Activated naive CD8-positive, alpha-beta T cell (primary cell): ENCODE measurements around the gene RAB34.
"Not testable (repeated sequence)": the region's sequence is repeated elsewhere in the genome, so short reads cannot be mapped to it uniquely, and the experiment has no call there.

Experiments
- H3K27ac Mint-ChIP-seq: one replicate; pipeline ENCODE4 v1.8.0; 2021; ENCODE audit warnings: mixed read lengths
- H3K27me3 Mint-ChIP-seq: one replicate; pipeline ENCODE4 v1.8.0; 2021; ENCODE audit warnings: mixed read lengths
- H3K36me3 Mint-ChIP-seq: one replicate; pipeline ENCODE4 v1.8.0; 2021; ENCODE audit warnings: mixed read lengths
- H3K4me1 Mint-ChIP-seq: one replicate; pipeline ENCODE4 v1.8.0; 2021; ENCODE audit warnings: low read depth, mixed read lengths
- H3K4me3 Mint-ChIP-seq: one replicate; pipeline ENCODE4 v1.8.0; 2021; ENCODE audit warnings: mild to moderate bottlenecking, mixed read lengths
- H3K9me3 Mint-ChIP-seq: one replicate; pipeline ENCODE4 v1.8.0; 2021; ENCODE audit warnings: low read depth, mixed read lengths

The RAB34 gene

DNA sequence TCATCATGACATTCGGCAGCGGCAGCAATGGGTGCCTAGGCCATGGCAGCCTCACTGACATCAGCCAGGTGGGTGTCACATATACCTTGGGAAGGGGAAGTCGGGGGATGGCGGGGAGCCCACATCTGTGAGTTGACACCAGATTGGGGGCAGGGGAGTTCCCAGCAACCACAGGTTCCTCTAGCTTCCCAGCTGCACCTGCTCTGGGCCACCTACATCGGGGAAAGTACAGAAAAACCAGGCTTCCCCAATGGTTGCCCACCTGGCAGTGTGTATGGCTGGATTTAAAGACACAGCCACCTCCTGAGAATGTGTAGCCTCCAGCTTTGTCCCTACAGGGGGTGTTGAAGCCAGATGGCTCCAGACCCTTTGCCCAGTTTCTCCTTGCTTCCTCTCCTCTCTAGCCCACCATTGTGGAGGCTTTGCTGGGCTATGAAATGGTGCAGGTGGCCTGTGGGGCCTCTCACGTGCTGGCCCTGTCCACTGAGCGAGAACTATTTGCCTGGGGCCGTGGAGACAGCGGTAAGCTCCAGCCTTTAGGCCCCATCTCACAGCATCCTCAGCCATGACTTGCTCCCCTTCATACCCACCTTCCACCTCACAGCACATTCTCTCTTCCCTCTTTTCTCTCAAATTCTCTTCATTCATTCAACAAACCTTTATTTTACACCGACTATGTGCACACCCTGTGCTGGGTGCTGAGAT lies 21.2 kb upstream of the RAB34 start:
- Mint-ChIP-seq H3K27ac (peak overlapping the region; percentile 91), H3K36me3 (peaks cover 4% of the 10 kb centered on the region), H3K4me3 (peak overlapping the region; percentile 78), H3K4me1 (peaks cover 32% of the 10 kb centered on the region), H3K9me3 (no peaks in the 10 kb centered on the region), H3K27me3 (no peaks in the 10 kb centered on the region)

- H3K36me3 Mint-ChIP-seq = peaks cover 4% of the 10 kb centered on the region
- H3K27ac Mint-ChIP-seq = peak overlapping the region; percentile 91
- H3K4me1 Mint-ChIP-seq = peaks cover 34% of the 10 kb centered on the region
- H3K9me3 Mint-ChIP-seq = no peaks in the 10 kb centered on the region
- H3K4me3 Mint-ChIP-seq = peak overlapping the region; percentile 78
- no peaks in the 10 kb centered on the region for H3K27me3 Mint-ChIP-seq
These were observed 20.4 kb upstream of the RAB34 start for GRCh38 chr17:28737770-28738679.

DNA sequence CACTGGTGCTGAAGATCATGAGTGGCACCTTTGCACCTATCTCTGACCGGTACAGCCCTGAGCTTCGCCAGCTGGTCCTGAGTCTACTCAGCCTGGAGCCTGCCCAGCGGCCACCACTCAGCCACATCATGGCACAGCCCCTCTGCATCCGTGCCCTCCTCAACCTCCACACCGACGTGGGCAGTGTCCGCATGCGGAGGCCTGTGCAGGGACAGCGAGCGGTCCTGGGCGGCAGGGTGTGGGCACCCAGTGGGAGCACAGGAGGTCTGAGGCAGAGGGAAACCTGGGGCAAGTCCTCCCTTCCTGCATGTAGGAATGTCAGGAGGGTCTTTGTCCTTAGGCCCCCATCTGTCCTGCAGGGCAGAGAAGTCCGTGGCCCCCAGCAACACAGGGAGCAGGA lies 19.6 kb upstream of the RAB34 start:
- Mint-ChIP-seq H3K27me3 (no peaks in the 10 kb centered on the region), H3K36me3 (peaks cover 4% of the 10 kb centered on the region), H3K4me3 (no peak overlapping the region), H3K4me1 (peaks cover 33% of the 10 kb centered on the region), H3K9me3 (no peaks in the 10 kb centered on the region), H3K27ac (no peak overlapping the region)

DNA sequence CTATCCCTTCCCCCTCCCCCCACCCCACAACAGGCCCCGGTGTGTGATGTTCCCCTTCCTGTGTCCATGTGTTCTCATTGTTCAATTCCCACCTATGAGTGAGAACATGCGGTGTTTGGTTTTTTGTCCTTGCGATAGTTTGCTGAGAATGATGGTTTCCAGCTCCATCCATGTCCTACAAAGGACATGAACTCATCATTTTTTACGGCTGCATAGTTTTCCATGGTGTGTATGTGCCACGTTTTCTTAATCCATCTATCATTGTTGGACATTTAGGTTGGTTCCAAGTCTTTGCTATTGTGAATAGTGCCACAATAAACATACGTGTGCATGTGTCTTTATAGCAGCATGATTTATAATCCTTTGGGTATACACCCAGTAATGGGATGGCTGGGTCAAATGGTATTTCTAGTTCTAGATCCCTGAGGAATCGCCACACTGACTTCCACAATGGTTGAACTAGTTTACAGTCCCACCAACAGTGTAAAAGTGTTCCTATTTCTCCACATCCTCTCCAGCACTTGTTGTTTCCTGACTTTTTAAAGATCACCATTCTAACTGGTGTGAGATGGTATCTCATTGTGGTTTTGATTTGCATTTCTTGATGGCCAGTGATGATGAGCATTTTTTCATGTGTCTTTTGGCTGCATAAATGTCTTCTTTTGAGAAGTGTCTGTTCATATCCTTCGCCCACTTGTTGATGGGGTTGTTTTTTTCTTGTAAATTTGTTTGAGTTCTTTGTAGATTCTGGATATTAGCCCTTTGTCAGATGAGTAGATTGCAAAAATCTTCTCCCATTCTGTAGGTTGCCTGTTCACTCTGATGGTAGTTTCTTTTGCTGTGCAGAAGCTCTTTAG lies 18.5 kb upstream of the RAB34 start:
- H3K9me3 Mint-ChIP-seq, H3K27ac Mint-ChIP-seq, H3K4me3 Mint-ChIP-seq, H3K27me3 Mint-ChIP-seq, H3K36me3 Mint-ChIP-seq: not testable (repeated sequence)
- peaks cover 31% of the 10 kb centered on the region for H3K4me1 Mint-ChIP-seq

DNA sequence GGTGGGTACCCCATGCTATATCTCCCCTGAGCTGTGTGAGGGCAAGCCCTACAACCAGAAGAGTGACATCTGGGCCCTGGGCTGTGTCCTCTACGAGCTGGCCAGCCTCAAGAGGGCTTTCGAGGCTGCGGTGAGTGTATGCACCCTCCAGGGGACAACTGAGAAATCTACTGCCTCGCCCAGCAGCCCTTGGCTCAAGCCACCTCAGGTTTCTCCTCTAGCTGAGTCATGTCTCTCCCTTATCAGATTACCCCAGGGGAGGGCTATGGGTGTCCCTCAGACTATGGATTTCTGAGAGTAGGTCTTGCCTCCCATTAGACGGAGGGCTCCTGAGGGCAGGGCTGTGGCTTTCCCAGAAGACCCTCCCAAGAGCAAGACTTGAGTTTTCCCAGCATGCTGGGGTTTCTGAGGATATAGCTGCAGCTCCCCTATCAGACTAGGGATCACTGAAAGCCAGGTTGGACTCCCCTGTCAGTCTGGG lies 17.6 kb upstream of the RAB34 start:
- Mint-ChIP-seq H3K4me3 (no peak overlapping the region), H3K36me3 (peaks cover 4% of the 10 kb centered on the region), H3K4me1 (peaks cover 31% of the 10 kb centered on the region), H3K9me3 (no peaks in the 10 kb centered on the region), H3K27ac (no peak overlapping the region), H3K27me3 (no peaks in the 10 kb centered on the region)

DNA sequence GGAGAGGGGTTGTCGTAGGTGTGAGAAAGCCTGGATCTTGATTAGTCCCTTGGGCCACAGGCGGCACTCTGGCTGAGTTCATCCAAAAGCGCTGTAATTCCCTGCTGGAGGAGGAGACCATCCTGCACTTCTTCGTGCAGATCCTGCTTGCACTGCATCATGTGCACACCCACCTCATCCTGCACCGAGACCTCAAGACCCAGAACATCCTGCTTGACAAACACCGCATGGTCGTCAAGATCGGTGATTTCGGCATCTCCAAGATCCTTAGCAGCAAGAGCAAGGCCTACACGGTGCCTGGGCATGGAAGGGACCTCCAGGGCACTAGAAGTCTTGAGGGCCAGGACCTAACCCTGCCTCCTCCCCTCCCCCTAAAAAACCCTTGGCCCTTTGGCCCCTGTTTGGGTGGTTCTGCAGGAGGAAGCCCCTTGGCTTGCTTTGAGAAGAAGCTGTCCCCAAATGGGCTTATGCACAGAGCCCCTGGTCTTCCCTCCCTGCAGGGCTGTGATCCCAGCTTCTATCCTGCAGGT lies 17.1 kb upstream of the RAB34 start:
- Mint-ChIP-seq H3K36me3 (peaks cover 4% of the 10 kb centered on the region), H3K27me3 (no peaks in the 10 kb centered on the region), H3K4me3 (no peak overlapping the region), H3K9me3 (no peaks in the 10 kb centered on the region), H3K4me1 (peaks cover 32% of the 10 kb centered on the region), H3K27ac (no peak overlapping the region)

DNA sequence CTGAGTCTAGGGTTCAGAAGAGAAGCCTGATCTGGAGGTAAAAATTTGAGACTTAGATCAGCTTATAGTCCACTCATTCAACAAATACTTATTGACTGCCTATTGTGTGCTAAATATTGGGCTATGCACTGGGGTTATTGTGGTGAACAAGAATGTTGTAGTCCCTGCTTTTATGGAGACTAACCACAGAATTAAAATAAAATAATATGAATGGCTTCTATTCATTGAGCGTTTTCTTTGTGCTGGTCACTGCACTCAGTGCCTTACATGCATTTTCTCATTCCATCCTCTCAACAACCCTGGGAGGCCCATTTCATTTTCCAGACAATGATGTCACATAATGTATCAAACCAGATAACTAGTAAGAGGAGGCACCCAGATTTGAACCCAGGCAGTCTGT lies 15.7 kb upstream of the RAB34 start:
- Mint-ChIP-seq H3K4me1 (peaks cover 26% of the 10 kb centered on the region), H3K4me3 (no peak overlapping the region)

DNA sequence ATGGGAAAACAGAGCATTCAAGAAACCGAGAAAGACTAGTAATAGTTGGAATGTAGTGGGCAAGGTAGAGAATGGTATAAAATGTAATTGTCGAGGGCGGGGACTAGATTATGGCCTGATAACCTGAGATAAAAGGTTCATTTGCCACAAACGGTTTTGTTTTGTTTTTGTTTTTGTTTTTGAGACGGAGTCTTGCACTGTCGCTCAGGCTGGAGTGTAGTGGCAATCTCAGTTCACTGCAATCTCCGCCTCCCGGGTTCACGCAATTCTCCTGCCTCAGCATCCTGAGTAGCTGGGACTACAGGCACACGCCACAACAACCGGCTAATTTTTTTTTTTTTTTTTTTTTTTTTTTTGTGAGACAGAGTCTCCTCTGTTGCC lies 12.3 kb upstream of the RAB34 start:
- peak overlapping the region; percentile 23 for H3K4me3 Mint-ChIP-seq
- no peaks in the 10 kb centered on the region for H3K27me3 Mint-ChIP-seq
- H3K4me1 Mint-ChIP-seq = peaks cover 26% of the 10 kb centered on the region
- H3K27ac Mint-ChIP-seq = peak overlapping the region; percentile 58
- peaks cover 4% of the 10 kb centered on the region for H3K36me3 Mint-ChIP-seq
- H3K9me3 Mint-ChIP-seq = no peaks in the 10 kb centered on the region

More for the DNA sequence above, 15.7 kb upstream of the RAB34 start:
- Mint-ChIP-seq H3K9me3 (no peaks in the 10 kb centered on the region), H3K27me3 (no peaks in the 10 kb centered on the region), H3K36me3 (peaks cover 2% of the 10 kb centered on the region), H3K27ac (no peak overlapping the region)

- peaks cover 11% of the 10 kb centered on the region for H3K36me3 Mint-ChIP-seq
- H3K9me3 Mint-ChIP-seq = no peaks in the 10 kb centered on the region
- peak within 1 kb of the TSS; percentile 98 for H3K27ac Mint-ChIP-seq
- peaks cover 30% of the 10 kb centered on the region for H3K4me1 Mint-ChIP-seq
- H3K27me3 Mint-ChIP-seq = no peaks in the 10 kb centered on the region
- peak within 1 kb of the TSS; percentile 94 for H3K4me3 Mint-ChIP-seq
These were observed 10.9 kb upstream of the RAB34 start, which contains the start of gene NEK8 for GRCh38 chr17:28728364-28729200. TSS of gene NEK8 (plus strand) at chr17:28728788. CDS start at chr17:28728814, 26 bp downstream.

- Mint-ChIP-seq H3K4me3 (peak overlapping the region; percentile 94), H3K36me3 (peaks cover 15% of the 10 kb centered on the region), H3K27me3 (no peaks in the 10 kb centered on the region), H3K4me1 (peaks cover 40% of the 10 kb centered on the region), H3K9me3 (no peaks in the 10 kb centered on the region), H3K27ac (peak overlapping the region; percentile 98)
These were observed 9.2 kb upstream of the RAB34 start for GRCh38 chr17:28726627-28727491.

- Mint-ChIP-seq H3K36me3 (peaks cover 20% of the 10 kb centered on the region), H3K27me3 (no peaks in the 10 kb centered on the region), H3K4me3 (peak within 1 kb of the TSS; percentile 99), H3K27ac (peak within 1 kb of the TSS; percentile 98), H3K9me3 (no peaks in the 10 kb centered on the region), H3K4me1 (peaks cover 40% of the 10 kb centered on the region)
These were observed 8.6 kb upstream of the RAB34 start, which contains the start of gene TLCD1 for GRCh38 chr17:28726226-28726626. TSS of gene TLCD1 (minus strand) at chr17:28726233. CDS start at chr17:28726097, 136 bp downstream.

- peaks cover 21% of the 10 kb centered on the region for H3K36me3 Mint-ChIP-seq
- peaks cover 40% of the 10 kb centered on the region for H3K4me1 Mint-ChIP-seq
- H3K4me3 Mint-ChIP-seq = peak overlapping the region; percentile 99
- no peaks in the 10 kb centered on the region for H3K9me3 Mint-ChIP-seq
- no peaks in the 10 kb centered on the region for H3K27me3 Mint-ChIP-seq
- H3K27ac Mint-ChIP-seq = peak overlapping the region; percentile 95
These were observed 8.1 kb upstream of the RAB34 start for GRCh38 chr17:28725660-28726225.
